ENCODE data around the gene CFD.
"Not testable (repeated sequence)": the region's sequence is repeated elsewhere in the genome, so short reads cannot be mapped to it uniquely, and the experiment has no call there.

CFD gene

DNA sequence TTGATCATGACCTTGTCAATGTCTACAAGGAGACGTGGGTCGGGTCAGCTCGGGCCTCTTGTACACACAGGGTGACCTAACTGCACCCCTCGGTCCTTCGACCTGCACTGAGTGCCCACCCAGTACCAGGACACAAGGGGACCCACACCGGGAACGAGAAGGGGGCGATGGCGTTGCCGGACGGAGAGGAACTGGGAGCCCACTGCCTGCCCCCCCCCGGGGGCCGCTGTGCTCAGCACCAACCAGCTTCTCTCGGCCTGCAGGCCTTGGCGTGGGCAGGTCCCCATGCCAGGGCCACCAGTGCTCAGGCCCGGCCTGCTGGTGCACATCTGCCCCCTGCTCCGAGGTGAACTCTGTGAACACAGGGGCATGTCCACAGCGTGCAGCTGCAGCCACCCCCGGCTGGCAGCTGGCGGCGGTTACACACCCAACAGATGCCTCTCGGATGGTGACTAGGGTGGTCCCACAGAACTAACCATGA lies 14.1 kb downstream of the CFD start:
- no peak for DNase-seq

DNA sequence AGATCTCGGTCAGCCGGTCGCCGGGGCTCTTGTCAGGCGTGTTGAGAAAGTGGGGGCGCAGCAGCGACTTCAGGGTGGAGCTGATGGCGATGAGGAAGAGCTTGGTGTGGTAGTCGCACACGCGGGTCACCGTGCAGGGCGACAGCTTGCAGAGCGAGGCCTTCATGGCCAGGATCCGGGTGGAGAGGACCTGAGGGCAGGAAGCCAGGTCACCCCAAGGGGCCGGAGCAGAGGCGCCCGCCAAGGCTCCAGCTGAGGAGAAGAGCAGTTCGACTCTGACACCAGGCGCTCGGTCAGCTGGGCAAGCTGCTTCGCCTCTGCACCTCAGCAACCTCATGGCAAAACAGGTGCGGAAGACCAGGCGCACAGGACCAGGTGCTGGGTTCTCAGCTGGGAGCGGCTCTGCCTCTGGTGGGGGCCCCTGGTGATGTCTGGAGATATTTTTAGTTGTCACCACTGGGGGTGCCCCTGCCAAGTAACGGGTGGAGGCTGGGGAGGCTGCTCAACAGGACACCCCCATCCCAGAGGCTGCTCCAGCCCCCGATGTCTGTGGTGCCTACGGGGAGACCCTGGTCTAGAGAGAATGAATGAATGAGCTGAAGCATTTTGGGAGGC lies 15.9 kb downstream of the CFD start:
- no peak for DNase-seq

DNA sequence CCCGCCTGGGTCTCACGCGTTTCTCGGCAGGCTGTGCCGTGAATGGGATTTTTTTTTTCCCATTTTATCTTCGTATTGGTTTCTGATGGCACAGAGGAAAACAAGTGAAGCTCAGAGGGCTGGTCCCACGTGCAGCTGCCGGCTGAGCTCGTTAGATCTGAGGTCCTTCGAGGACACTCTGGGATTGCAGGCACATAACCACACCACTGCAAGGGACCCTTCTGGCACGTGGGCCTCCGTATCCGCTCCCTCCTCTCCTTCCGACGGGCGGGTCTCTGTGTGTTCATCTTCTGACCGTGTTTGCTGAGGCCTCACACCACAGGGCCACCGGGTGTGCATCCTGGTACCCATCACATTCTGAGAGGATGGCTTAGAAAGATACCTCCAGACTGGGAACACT lies 16.6 kb downstream of the CFD start:
- DNase-seq, result no peak

DNA sequence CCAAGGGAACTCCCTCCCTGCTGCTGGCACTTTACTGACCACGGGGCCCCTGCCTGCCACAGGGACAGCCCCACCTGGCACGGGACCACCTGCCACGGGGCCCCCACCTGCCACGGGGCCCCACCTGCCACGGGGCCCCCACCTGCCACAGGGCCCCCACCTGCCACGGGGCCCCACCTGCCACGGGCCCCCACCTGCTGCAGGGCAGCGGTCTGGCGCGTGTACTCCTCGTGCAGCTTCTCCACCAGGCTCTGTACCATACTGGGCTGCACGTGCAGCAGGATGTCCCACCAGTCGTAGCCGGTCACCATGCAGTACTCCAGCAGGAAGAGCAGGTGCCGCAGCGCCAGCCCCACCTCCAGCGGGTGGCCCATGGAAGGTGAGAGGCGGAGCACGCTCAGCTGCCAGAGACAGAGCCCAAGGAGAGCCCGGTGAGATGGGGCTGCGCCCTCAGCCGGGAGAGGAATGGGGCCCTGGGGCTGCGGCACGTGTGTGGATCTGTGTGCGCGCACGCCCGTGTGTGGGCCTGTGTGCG lies 17.4 kb downstream of the CFD start:
- DNase-seq, result no peak

DNA sequence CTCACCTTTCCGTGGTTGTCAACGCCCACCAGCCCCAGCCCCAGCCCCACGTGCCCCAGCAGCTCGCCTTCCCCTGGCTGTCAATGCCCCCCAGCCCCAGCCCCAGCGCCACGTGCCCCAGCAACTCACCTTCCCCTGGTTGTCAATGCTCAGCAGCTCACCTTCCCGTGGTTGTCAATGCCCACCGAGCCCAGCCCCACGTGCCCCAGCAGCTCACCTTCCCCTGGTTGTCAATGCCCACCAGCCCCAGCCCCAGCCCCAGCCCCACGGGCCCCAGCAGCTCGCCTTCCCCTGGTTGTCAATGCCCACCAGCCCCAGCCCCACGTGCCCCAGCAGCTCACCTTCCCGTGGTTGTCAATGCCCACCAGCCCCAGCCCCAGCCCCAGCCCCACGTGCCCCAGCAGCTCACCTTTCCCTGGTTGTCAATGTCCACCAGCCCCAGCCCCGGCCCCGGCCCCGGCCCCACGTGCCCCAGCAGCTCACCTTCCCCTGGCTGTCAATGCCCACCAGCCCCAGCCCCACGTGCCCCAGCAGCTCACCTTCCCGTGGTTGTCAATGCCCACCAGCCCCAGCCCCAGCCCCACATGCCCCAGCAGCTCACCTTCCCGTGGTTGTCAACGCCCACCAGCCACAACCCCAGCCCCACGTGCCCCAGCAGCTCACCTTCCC lies 18.7 kb downstream of the CFD start:
- DNase-seq, result not testable (repeated sequence)

DNA sequence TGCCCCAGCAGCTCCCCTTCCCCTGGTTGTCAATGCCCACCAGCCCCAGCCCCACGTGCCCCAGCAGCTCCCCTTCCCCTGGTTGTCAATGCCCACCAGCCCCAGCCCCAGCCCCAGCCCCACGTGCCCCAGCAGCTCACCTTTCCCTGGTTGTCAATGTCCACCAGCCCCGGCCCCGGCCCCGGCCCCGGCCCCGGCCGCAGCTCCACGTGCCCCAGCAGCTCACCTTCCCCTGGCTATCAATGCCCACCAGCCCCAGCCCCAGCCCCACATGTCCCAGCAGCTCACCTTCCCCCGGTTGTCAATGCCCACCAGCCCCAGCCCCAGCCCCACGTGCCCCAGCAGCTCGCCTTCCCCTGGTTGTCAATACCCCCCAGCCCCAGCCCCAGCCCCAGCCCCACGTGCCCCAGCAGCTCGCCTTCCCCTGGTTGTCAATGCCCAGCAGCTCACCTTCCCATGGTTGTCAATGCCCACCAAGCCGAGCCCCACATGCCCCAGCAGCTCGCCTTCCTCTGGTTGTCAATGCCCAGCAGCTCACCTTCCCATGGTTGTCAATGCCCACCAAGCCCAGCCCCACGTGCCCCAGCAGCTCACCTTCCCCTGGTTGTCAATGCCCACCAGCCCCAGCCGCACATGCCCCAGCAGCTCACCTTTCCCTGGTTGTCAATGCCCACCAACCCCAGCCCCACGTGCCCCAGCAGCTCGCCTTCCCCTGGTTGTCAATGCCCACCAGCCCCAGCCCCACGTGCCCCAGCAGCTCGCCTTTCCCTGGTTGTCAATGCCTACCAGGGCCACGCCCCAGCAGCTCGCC lies 19.5 kb downstream of the CFD start:
- DNase-seq, result not testable (repeated sequence)

DNA sequence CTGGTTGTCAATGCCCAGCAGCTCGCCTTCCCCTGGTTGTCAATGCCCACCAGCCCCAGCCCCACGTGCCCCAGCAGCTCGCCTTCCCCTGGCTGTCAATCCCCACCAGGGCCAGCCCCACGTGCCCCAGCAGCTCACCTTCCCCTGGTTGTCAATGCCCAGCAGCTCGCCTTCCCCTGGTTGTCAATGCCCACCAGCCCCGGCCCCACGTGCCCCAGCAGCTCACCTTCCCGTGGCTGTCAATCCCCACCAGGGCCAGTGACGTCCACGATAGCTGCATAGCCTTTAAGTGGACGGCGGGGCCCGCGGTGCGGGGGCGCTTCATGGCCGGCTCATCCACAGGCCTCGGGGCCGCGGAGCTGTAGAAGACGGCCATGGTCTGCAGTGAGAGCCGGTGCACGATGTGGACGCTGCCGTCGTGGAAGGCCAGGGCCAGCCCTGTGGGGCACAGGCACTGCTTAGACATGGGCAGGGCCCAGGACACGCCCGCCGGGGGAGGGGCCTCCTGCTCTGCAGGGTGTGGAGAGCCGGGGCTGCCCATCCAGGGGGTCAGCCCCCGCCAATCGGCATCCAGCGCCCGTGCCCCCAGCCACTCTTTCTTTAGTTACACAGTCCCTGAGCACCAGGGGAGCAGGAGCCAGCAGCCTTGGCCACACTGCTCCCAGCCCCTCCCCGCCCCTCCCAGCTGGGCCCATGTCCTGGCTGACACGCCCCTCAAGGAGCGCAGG lies 20.4 kb downstream of the CFD start:
- no peak for DNase-seq

DNA sequence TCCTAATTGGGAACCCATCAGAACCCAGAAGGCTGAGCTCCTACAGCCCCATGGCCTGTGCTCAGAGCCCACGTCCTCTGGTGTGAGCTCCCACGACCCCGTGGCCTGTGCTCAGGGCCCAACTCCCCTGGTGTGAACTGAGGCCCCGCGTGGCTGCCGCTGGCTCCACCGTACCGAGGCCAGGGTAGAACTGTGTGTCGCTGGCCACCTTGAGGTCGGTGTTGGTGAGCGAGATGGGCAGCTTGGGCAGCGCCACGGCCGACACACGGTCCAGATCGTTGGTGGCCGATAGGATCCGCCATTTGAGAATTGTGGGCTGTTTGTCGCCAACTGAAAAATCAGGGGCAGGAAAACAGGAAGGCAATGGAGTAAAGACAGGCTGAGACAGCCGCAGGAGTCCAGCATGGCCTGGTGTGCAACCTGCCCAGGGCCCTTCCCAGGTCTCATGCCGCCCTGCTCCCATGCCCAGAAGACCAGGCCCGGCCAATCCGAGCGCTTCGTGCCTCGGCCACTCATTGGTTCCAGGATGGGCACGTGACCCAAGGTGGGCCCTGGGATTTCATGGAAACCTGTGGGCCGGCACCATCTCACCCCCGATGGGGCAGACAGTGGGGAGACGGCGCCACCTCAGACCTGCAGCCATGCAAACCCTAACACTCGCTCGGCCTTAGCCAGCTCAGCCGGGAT lies 22.1 kb downstream of the CFD start:
- no peak for DNase-seq

DNA sequence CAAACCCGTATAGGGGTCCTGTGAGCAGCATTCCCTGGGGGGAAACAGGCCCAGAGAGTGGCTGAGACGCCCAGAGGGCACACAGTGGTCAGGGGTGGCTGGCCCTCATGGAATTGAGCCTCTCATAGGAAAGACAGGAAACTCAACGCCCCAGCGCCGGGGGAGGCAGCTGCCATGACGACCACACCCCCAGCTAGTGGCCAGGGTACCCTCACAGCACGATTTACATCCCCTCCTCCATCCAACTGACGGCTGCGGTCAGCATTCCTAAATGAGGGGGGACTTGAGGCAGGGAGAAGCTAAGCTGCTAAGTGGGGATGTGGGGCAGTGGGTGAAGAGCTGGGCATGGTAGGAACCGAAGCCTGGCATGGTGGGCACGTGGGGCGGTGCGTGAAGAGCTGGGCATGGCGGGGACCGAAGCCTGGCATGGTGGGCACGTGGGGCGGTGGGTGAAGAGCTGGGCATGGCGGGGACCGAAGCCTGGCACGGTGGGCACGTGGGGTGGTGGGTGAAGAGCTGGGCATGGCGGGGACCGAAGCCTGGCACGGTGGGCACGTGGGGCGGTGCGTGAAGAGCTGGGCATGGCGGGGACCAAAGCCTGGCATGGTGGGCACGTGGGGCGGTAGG lies 23.5 kb downstream of the CFD start:
- DNase-seq, result no peak

DNA sequence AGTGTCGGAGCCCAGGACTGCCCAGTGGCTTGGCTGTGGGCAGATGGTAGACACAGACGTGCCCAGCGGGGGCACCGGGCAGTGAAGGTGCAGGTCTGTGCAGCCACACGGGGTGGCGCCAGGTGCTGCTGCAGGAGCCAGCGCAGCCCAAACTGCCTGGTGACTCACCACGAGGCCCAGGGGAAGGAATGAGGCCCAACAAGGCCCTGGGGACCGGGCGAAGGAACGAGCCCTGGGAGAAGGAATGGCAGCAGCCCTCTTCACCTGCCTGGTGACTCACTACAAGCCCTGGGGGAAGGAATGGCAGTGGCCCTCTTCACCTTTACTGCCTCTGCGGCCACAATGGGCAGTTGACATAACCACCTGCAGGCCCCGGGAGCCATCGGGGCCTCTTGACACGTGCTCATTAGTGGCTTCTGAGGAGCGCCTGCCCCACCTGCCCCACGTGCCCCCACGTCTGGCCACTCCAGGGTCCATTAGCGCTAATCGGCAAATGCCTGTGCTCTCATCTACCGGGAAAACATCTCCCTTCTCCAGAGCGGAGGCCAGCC lies 24.3 kb downstream of the CFD start:
- no peak for DNase-seq

DNA sequence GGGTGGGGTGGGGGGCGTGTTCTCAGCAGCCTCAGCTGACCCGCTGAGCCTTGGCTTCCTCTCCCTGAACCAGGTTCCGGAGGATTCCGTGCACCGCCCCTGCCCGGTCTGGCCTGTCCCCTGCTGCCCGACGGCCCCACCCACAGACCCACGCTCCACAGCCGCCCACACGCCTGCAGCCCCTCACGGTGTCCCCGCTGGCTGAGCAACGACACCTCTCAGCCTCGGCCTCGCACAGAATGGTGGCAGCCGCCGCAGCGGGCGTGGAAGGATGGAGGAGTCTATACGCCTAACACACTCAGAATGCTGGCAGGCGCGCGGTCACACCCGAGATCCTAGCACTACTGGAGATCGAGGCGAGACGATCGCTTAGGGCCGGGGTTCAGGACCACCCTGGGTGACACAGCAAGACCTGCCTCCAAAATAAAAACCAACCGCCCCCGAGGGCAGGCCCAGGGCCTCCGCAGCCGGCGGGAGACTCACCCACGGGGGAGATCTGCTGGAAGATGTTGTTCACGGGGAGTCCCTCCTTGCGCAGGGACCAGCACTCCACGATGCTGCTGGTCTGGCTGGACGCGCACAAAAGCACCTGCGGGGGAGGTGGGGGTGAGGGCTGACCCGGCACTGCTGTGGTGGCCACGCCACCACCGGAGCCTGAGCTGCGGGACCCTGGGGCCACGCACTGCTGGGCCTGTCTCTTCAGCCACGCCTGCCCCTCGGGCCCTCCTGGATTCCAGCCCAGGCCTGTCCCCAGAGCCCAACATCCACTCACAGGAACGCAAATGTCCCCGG lies 25.2 kb downstream of the CFD start:
- no peak for DNase-seq

DNA sequence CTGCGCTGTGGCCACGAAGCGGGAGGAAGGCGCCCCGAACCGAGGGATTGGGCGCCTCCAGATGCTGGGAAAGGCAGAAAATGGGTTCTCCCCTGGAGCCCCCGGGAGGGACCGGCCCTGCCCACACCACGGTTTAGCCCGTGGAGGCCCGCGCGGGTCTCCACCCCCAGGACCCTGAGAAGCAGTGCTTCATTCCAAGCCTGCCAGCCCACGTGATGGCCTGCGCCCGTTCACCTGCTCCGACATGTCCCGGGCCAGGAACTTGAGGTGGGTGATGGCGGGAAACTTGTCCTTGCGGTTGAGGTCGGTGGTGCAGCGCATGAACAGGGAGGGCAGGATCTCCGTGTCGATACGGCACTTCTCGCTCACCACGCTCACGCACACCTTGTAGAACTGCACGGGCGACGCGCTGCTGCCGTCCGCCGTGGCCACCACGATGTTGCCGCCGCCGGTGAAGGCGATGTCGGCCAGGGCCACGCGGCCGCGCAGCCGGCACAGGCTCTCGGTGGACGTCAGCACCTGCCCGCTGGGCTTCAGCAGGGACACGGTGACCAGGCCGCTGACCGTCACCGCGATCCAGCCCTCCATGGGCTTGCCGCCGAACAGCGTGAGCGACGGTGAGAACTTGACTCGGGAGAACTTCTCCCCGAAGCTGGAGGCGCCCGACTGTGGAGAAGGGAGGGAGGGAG lies 26.2 kb downstream of the CFD start:
- no peak for DNase-seq

DNA sequence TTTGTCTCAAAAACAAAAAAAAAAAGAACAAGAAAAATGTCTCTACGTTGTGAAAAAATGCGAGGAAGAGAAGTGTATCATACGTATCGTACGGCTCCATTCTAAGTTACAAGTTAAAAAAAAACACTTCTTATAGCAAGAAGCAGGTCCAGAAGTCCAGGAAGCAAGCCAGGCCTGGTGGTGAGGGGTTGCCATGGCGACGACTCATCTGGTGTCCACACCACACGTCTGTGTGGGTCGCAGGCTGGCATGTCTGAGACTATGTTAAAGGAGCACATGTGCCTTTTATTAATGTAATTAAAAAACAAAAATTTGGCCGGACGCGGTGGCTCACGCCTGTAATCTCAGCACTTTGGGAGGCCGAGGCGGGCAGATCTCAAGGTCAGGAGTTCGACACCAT lies 27.6 kb downstream of the CFD start:
- DNase-seq, result no peak

DNA sequence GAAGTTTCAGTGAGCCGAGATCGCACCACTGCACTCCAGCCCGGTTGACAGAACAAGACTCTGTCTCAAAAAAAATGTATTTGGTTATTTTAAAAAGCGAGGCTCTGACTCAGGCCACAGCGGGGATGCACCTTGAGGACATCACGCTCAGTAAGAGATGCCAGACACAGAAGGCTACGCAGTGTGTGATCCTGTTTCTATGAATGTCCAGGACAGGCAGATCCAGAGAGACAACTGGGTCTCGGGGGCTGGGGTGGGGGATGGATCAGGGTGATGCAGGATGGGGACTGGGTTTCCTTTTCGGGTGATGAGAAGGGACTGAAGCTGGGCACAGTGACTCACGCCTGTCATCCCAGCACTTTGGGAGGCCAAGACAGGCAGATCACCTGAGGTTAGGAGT lies 28.1 kb downstream of the CFD start:
- DNase-seq, result no peak

DNA sequence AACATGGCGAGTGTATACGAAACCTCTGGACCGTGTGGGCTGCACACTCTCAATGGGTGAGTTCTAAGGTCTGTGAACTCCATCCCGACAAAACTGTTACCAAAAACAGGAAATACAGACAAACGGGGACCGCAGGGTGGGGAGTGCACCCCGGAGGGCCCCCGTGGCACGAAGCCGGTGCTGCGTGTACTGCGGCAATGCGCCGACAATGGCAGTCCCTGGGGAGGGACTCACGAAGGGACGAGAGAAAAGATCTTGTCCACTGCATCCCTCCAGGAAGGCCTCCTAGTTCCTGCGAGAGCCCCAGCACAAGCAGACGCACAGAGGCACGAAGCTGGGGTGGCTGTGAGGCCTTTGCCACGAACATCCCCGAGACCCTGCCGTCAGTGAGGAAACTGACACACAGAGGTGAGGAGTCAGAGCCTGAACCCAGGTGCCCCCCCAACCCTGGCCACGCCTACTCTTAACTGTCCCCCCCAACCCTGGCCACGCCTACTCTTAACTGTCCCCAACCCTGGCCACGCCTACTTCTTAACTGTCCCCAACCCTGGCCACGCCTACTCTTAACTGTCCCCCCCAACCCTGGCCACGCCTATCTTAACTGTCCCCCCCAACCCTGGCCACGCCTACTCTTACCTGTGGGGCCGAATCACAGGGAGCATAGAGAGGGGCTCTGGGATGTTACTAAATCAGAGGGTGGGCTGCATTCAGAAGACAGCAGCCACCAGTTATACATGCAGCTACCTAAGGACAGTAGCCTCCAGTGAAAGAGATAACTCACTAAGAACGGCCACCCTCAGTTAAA lies 29.3 kb downstream of the CFD start:
- DNase-seq, result peak; percentile 44

DNA sequence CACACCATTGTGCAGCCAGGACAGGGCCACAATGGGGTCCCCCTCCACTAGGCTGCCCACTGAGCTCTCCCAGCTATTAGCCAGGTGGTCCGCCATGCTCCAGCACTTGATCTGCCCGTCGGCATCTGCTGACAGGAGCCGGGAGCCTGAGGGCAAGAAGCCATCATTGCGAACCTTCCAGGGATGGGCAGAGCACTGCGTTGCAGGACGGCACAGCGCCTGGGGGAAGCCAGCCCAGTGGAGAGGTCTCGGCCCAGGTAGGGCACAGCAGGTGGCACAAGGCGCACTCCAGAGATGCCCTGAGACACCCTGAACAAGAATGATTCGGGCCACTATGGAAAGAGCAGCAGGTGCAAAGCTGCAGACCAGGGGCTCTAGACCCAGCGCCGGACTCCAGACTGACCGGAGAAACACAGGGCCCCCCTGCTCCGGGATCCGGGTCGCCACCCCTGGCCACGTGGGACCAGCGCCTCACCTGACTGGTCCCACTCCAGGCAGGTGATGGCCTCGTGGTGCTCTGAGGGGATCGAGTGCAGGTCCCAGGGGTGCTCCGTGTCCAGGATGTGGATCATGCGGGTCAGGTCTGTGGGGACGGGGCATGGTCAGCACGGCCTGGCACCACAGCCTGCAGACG lies 30.3 kb downstream of the CFD start:
- no peak for DNase-seq

DNA sequence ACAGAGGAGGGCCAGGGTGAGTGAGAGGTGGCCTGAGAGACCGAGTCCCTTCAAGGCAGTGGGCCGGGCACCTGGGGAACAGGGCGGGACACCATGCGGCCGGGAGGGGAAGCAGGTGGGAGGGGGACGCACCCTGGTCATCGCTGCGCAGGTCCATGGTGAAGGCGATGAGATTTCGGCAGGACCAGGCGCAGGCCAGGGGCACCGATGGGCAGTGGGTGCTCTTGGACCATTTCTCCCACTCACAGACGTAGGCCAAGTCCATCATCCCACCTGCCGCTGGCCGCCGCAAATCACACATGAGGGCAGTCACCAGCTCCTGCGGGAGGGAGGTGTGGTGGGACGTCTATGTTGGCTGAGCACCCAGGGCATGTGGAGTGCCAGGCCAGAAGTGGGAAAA lies 31.4 kb downstream of the CFD start:
- no peak for DNase-seq

DNA sequence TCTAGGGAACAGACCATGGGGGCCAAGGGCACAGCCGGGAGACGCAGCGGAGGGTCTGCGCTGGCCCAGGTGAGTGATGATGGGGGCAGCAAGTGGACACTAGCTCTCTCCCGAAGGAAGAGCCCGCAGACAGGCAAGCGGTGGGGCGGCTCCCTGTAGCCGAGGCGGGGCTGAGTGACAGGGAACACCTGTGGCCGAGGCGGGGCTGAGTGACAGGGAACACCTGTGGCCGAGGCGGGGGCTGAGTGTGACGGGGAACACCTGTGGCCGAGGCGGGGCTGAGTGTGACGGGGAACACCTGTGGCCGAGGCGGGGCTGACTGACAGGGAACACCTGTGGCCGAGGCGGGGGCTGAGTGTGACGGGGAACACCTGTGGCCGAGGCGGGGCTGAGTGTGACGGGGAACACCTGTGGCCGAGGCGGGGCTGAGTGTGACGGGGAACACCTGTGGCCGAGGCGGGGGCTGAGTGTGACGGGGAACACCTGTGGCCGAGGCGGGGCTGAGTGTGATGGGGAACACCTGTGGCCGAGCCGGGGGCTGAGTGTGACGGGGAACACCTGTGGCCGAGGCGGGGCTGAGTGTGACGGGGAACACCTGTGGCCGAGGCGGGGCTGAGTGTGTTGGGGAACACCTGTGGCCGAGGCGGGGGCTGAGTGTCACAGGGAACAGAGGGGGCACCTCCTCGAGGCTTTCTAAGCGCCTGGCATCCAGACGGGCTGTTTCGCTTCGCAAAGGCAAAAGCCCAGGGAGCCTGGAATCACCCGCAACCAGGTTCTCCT lies 32.1 kb downstream of the CFD start:
- DNase-seq, result not testable (repeated sequence)

All from stimulated activated naive CD4-positive, alpha-beta T cell treated with Interleukin-2 at 50 U/mL for 16 hours (primary cell).